HepG2 (cell line): ENCODE data around the gene DHX30. TPM values are rescaled to one million over a fixed set of nuclear protein-coding genes. Genes with fewer than 3 reads are reported as not detected.

ENCODE experiments used
- CAMTA2 ChIP-seq: sonication (generic); formaldehyde crosslinking; IDR thresholded peaks from 2 replicates; pipeline ENCODE4 v1.4.0; 2020; ENCODE audit warnings: mild to moderate bottlenecking, missing genetic modification reagents, borderline replicate concordance
- CCDC6 ChIP-seq: sonication (generic); formaldehyde crosslinking; IDR thresholded peaks from 2 replicates; pipeline ENCODE4 v1.8.1; 2022; ENCODE audit warnings: mild to moderate bottlenecking, missing genetic modification reagents, moderate library complexity
- DNMT1 ChIP-seq: sonication (generic); formaldehyde crosslinking; IDR thresholded peaks from 2 replicates; pipeline ENCODE4 v1.5.1; 2020; ENCODE audit warnings: mild to moderate bottlenecking, missing genetic modification reagents
- ETV5 ChIP-seq: IDR thresholded peaks from 2 replicates; pipeline ENCODE4 v1.6.1; 2018; ENCODE audit warnings: missing biosample characterization, missing genetic modification reagents, inconsistent platforms, borderline replicate concordance
- HNRNPH1 ChIP-seq: fragments of 200-400 bp; formaldehyde crosslinking; optimal IDR thresholded peaks from 2 replicates; pipeline ENCODE3; 2017; ENCODE audit warnings: mild to moderate bottlenecking, low read depth, low read length
- KAT8 ChIP-seq: IDR thresholded peaks from 2 replicates; pipeline ENCODE4 v1.6.1; 2016; ENCODE audit warnings: missing genetic modification reagents, missing compliant biosample characterization
- MIXL1 ChIP-seq: IDR thresholded peaks from 2 replicates; pipeline ENCODE4 v1.6.1; 2016
- RARA ChIP-seq: IDR thresholded peaks from 2 replicates; pipeline ENCODE4 v1.6.1; 2016; ENCODE audit warnings: missing genetic modification reagents, missing compliant biosample characterization
- SMARCC2 ChIP-seq: fragments of 450-650 bp; IDR thresholded peaks from 2 replicates; pipeline ENCODE4 v1.6.1; 2017; ENCODE audit warnings: antibody characterized with exemption, mild to moderate bottlenecking
- SP1 ChIP-seq, 2 experiments: fragments of 450-650 bp in 1 of 2; sonication (generic) in 1 of 2; formaldehyde crosslinking in 1 of 2; IDR thresholded peaks; 2 replicates each; pipeline versions ENCODE4 v1.4.0 to v1.6.1; 2016 to 2020; ENCODE audit warnings: missing genetic modification reagents in 1 of 2
- TOPORS ChIP-seq: sonication (generic); formaldehyde crosslinking; IDR thresholded peaks from 2 replicates; pipeline ENCODE4 v1.8.0; 2023; ENCODE audit warnings: mild to moderate bottlenecking, missing genetic modification reagents
- ZBTB7B ChIP-seq: sonication (generic); formaldehyde crosslinking; IDR thresholded peaks from 2 replicates; pipeline ENCODE4 v1.4.0; 2020; ENCODE audit warnings: missing genetic modification reagents
- ZNF207 ChIP-seq: fragments of 450-650 bp; IDR thresholded peaks from 2 replicates; pipeline ENCODE4 v1.6.1; 2016; ENCODE audit warnings: antibody characterized with exemption, borderline replicate concordance
- ZNF605 ChIP-seq: sonication (generic); formaldehyde crosslinking; IDR thresholded peaks from 2 replicates; pipeline ENCODE4 v1.8.0; 2022; ENCODE audit warnings: mild to moderate bottlenecking, missing genetic modification reagents
- ZNF616 ChIP-seq: sonication (generic); formaldehyde crosslinking; IDR thresholded peaks from 2 replicates; pipeline ENCODE4 v1.5.0; 2020; ENCODE audit warnings: low read depth, mild to moderate bottlenecking, missing genetic modification reagents
- ZNF878 ChIP-seq: sonication (generic); formaldehyde crosslinking; IDR thresholded peaks from 2 replicates; pipeline ENCODE4 v1.8.1; 2023; ENCODE audit warnings: mild to moderate bottlenecking, missing genetic modification reagents, moderate library complexity
- polyA plus RNA-seq, 8 experiments: library from polyadenylated mRNA; depleted of rRNA in 3 of 8; stranded (reverse) in 7 of 8; unstranded in 1 of 8; fragments of >200 nt; fragmentation: Illumina TruSeq in 4 of 8; extraction: Trizol in 4 of 8; gene quantifications; 2 replicates each; pipeline versions ENCODE4 v1.2.1 to v1.2.3, GENCODE V29; 2011 to 2016; ENCODE audit warnings: low read depth in 4 of 8, missing spikeins in 1 of 8, mixed read lengths in 1 of 8; ENCODE audit not compliant: insufficient read depth in 1 of 8
- total RNA-seq, 5 experiments: library from RNA; depleted of rRNA; stranded (reverse); fragments of >200 nt; fragmentation: Illumina TruSeq; extraction: Trizol; gene quantifications; 2 replicates each; pipeline ENCODE4 v1.2.3, GENCODE V29; 2016; ENCODE audit warnings: low read depth in 1 of 5
- TF ChIP-seq, protein P1 (sequence below), 2 experiments: sonication (generic) in 1 of 2; formaldehyde crosslinking in 1 of 2; IDR thresholded peaks; 2 replicates each; pipeline versions ENCODE4 v1.6.1 to v1.9.0; 2014 to 2022; ENCODE audit warnings: antibody characterized with exemption in 1 of 2, borderline replicate concordance in 1 of 2, inconsistent platforms in 1 of 2, low read depth in 1 of 2, missing genetic modification reagents in 1 of 2
- TF ChIP-seq, protein P2 (sequence below): fragments of 450-650 bp; IDR thresholded peaks from 2 replicates; pipeline ENCODE4 v1.6.1; 2017; ENCODE audit warnings: mild to moderate bottlenecking
- TF ChIP-seq, protein P3 (sequence below): sonication (generic); IDR thresholded peaks from 2 replicates; pipeline ENCODE4 v1.6.1; 2016; ENCODE audit warnings: low read depth, borderline replicate concordance
- TF ChIP-seq, protein P4 (sequence below): sonication (generic); formaldehyde crosslinking; IDR thresholded peaks from 2 replicates; pipeline ENCODE4 v1.5.0; 2020; ENCODE audit warnings: missing genetic modification reagents

DHX30 gene
- total and polyA plus RNA-seq, 2 of the 13 experiments (the other 11 are each of a cell fraction or from before 2014, with no cell fraction given) = 30.6 to 59.4 TPM

DNA sequence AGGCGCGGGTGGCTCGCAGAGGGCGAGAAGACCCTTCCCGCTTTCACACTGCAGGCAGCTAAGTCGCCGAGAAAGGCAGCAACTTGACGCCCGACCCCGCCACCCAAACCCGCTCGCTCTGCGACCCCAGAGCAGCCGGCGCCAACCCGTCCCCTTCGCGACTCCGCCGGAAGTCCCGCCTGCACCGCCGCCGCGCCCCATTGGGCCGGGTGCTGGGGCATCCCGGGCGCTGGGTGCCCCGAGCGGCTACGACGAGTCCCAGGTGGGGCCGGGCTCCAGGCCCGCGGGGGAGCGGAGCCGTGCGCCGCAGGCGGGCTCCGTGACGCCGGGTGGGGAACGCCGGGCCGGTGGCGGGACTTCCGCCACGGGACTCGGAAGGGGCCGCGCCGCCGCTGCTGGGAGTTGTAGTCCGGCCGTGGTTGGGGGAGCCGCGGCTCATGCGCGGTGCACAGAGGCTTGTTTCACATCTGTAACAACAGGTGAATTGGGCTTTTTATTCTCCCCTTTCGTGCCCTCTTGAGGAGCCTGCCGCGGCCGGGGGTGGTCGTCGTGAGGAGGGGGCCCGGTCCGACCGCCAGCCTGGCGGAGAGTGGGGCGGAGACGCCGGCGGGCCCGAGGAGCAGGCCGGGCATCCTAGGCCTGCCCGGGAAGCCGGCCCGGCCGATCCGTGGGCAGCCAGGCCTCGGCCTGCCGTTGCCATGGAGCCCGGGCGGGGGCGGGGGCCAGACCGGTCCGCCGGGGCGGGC is at the start of gene DHX30 (continued):
- no peak for TF ChIP-seq CCDC6
- no peak for TF ChIP-seq ZNF605
- TF ChIP-seq, protein P1, sequence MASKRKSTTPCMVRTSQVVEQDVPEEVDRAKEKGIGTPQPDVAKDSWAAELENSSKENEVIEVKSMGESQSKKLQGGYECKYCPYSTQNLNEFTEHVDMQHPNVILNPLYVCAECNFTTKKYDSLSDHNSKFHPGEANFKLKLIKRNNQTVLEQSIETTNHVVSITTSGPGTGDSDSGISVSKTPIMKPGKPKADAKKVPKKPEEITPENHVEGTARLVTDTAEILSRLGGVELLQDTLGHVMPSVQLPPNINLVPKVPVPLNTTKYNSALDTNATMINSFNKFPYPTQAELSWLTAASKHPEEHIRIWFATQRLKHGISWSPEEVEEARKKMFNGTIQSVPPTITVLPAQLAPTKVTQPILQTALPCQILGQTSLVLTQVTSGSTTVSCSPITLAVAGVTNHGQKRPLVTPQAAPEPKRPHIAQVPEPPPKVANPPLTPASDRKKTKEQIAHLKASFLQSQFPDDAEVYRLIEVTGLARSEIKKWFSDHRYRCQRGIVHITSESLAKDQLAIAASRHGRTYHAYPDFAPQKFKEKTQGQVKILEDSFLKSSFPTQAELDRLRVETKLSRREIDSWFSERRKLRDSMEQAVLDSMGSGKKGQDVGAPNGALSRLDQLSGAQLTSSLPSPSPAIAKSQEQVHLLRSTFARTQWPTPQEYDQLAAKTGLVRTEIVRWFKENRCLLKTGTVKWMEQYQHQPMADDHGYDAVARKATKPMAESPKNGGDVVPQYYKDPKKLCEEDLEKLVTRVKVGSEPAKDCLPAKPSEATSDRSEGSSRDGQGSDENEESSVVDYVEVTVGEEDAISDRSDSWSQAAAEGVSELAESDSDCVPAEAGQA (IDR thresholded peaks at IDR 0.05; ENCODE audit: low read depth) = no peak
- TF ChIP-seq, protein P1 (CRISPR knock-in tag; IDR thresholded peaks at IDR 0.05; ENCODE audit: borderline replicate concordance) = no peak
- peak; percentile 36; the same call in 1 of the 2 replicates for TF ChIP-seq KAT8
- no peak for TF ChIP-seq CAMTA2 (CRISPR knock-in tag)
- TF ChIP-seq ETV5 (CRISPR knock-in tag) = no peak
- no peak for TF ChIP-seq ZNF616 (CRISPR knock-in tag)
- TF ChIP-seq, protein P2, sequence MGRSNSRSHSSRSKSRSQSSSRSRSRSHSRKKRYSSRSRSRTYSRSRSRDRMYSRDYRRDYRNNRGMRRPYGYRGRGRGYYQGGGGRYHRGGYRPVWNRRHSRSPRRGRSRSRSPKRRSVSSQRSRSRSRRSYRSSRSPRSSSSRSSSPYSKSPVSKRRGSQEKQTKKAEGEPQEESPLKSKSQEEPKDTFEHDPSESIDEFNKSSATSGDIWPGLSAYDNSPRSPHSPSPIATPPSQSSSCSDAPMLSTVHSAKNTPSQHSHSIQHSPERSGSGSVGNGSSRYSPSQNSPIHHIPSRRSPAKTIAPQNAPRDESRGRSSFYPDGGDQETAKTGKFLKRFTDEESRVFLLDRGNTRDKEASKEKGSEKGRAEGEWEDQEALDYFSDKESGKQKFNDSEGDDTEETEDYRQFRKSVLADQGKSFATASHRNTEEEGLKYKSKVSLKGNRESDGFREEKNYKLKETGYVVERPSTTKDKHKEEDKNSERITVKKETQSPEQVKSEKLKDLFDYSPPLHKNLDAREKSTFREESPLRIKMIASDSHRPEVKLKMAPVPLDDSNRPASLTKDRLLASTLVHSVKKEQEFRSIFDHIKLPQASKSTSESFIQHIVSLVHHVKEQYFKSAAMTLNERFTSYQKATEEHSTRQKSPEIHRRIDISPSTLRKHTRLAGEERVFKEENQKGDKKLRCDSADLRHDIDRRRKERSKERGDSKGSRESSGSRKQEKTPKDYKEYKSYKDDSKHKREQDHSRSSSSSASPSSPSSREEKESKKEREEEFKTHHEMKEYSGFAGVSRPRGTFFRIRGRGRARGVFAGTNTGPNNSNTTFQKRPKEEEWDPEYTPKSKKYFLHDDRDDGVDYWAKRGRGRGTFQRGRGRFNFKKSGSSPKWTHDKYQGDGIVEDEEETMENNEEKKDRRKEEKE = no peak
- TF ChIP-seq, protein P3, sequence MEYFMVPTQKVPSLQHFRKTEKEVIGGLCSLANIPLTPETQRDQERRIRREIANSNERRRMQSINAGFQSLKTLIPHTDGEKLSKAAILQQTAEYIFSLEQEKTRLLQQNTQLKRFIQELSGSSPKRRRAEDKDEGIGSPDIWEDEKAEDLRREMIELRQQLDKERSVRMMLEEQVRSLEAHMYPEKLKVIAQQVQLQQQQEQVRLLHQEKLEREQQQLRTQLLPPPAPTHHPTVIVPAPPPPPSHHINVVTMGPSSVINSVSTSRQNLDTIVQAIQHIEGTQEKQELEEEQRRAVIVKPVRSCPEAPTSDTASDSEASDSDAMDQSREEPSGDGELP = no peak
- no peak for TF ChIP-seq HNRNPH1
- no peak for TF ChIP-seq ZNF878 (CRISPR knock-in tag)
- no peak for TF ChIP-seq MIXL1 (CRISPR knock-in tag)
- TF ChIP-seq RARA (CRISPR knock-in tag) = no peak; the same call in 1 of the 2 replicates
- TF ChIP-seq, protein P4, sequence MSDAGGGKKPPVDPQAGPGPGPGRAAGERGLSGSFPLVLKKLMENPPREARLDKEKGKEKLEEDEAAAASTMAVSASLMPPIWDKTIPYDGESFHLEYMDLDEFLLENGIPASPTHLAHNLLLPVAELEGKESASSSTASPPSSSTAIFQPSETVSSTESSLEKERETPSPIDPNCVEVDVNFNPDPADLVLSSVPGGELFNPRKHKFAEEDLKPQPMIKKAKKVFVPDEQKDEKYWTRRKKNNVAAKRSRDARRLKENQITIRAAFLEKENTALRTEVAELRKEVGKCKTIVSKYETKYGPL = 0 out of 2 replicates have a peak, but pooled peaks have one; percentile 60
- no peak for TF ChIP-seq SMARCC2
- TF ChIP-seq ZNF207 = no peak
- peak; percentile 83; the same call in 1 of the 2 replicates for TF ChIP-seq DNMT1 (CRISPR knock-in tag)
- no peak for TF ChIP-seq SP1 (IDR thresholded peaks at IDR 0.05)
- no peak for TF ChIP-seq SP1 (CRISPR knock-in tag; IDR thresholded peaks at IDR 0.05)
- no peak for TF ChIP-seq ZBTB7B (CRISPR knock-in tag)
- 0 out of 2 replicates have a peak, but pooled peaks have one; percentile 30 for TF ChIP-seq TOPORS (CRISPR knock-in tag)
